GM21367 (cell line): ENCODE measurements around the gene SNED1.
"Not testable (repeated sequence)": the region's sequence is repeated elsewhere in the genome, so short reads cannot be mapped to it uniquely, and the experiment has no call there.

Experiments
- ATAC-seq: cut with Tn5 transposase; IDR thresholded peaks from one replicate; pipeline ENCODE4 v1.9.1; 2021; ENCODE audit not compliant: unreplicated experiment

Gene SNED1

DNA sequence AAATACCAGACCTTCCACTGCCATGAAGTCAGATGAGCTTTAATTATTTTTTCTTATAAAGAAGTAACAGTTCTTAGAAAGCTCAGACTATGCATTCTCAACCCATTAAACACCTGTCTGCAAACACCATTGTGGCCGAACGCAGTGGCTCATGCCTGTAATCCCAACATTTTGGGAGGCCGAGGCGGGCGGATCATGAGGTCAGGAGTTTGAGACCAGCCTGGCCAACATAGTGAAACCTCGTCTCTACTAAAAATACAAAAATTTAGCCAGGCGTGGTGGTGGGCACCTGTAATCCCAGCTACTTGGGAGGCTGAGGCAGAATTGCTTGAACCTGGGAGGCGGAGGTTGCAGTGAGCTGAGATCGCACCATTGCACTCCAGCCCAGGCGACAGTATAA, 106.2 kb downstream of the SNED1 start:
- ATAC-seq, result not testable (repeated sequence)

DNA sequence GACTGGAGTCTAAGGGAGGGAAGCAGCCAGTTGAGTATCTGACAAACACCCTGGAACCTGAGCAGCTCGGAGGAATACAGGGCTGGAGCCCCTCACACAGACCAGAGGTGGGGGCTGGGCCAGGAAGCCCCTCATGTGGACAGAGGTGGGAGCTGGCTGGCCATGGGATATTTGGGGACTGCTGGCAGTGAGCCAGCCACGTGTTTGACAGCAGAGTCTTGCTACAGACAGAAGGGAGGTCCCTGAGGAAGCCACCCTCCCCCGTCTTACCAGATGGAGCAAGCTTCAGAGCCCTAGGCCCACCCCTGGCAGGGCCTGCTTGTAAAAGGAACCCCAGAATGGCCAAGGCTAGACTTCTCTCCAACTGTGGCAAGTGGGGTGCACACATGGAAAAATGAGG, 107.2 kb downstream of the SNED1 start:
- ATAC-seq, result no peak

DNA sequence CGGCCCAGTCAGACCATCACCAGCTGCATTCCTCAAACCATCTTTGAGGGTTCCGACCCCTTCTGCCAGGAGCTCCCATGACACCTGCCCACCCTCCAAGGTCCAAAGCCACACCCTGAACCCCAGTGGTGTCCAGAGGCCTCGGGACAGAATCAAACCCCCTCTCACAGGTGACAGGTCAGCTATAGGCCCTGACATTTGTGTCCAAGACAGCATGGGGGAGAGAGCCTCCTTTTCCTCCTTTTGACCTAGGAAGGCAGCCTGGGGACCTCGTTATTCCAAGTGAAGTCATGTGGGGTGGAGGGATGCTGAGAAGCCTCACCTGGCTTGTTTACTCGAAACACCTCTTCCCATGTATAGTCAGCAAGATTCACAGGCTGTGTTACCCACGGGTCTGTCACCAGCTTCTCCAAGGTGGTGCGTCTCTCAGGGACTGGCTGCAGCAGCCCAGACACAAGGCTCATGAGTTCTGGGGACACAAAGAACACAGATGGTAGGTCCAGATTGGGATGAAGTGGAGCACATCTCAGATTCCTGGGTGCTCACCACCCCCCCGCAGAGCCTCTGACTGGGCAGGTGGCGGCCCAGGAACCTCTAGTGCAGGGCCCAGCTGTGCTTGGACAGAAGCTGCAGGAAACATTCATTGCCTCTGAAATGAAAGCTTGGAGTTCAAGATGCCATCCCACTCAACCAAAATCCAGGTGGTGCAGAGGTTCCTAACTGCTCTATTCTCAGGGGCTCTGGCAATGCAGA, 108.8 kb downstream of the SNED1 start:
- ATAC-seq, result no peak

DNA sequence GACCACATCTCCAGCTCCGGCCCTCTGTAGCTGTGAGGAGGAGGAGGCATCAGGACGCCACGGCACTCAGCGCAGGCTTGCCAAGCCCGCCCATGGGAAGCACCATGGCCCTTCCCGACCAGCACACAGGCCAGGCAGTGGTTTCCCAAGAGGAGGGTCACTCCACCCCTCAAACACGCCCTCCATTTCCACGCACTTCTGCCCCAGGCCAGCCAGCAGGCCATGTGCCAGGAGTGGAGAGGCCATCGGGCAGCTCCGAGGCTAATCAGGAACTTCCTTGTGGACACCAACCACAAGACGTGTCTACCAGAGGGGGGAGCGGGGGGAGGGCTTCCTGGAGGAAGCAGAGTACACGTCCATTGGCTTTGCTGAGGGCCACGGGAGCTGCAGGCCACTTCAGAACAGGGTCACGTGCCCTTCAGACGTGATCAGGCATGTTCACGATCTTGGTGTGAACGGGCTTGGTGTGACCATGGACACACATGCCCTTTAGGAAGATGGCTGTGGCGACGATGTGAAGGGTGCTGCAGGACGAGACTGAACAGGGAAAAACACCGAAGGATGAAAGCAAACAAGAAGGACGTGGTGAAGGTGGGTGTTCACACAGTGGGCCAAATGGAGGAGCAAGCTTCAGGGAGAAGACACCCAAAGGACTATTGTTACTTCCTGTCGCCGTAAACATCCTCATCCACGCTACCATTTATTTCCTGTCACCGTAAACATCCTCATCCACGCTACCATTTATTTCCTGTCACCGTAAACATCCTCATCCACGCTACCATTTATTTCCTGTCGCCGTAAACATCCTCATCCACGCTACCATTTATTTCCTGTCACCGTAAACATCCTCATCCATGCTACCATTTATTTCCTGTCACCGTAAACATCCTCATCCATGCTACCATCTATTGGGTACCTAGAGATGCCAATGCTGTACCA, 110.1 kb downstream of the SNED1 start:
- ATAC-seq, result no peak

DNA sequence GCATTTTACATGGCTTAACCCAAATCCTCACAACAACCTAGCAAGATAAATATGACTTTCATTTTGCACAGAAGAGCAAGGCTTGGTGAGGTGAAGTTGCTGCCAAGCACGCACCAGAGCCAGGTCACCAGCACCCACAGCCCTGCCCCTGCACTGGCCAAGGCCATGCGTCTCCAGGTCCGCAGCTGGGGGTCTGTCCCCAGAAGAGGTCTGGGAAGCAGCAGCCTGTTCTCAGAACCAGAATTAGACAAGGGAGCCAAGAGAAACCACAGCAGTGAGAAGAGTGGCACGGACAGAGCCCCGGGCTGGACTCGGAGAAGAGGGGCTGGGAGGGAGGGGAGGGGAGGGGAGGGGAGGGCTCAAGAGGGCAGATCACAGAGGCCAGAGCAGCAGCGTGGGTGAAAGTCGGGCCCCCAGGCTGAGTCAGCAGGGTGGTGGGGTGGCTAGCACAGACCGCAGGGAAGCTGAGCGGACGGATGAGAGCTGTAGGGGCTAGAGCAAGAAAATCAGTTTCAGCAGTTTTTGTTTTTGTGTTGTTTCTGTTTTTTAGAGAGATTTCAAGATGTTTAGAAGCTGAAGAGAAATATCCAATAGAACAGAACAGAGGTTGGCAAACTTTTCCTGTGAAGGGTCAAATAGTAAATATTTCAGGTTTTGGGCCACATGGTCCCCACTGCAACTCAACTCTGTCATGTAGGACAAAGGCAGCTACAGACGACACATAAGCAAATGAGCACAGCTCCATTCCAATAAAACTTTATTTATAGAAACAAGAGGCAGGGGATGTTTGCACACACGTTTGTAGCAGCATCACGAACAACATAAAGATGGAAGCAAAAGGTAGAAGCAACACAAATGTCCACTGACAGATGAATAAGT, 111.0 kb downstream of the SNED1 start:
- ATAC-seq, result no peak

DNA sequence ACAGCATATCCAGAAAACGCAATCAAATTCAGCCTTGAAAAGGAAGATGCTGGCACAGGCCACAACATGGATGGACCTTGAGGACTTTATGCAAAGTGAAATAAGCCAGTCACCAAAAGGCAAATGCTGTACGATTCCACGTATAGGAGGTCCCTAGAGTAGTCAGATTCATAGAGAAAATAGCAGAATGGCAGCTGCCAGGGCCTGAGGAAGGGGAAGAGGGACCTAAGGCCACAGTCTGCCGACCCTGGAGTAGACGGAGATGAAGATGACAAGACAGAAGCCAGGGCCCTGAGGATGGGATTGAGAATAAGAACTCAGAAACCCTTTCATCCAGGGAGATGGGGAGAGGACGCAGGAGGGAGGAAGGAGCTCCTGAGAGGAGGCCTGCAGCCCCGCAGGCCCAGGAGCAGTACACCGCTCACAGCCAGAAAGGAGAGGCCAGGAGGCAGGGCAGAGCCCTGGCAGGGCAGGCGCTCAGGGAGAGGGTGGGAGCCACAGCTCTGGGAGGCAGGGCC, 111.7 kb downstream of the SNED1 start:
- no peak for ATAC-seq

DNA sequence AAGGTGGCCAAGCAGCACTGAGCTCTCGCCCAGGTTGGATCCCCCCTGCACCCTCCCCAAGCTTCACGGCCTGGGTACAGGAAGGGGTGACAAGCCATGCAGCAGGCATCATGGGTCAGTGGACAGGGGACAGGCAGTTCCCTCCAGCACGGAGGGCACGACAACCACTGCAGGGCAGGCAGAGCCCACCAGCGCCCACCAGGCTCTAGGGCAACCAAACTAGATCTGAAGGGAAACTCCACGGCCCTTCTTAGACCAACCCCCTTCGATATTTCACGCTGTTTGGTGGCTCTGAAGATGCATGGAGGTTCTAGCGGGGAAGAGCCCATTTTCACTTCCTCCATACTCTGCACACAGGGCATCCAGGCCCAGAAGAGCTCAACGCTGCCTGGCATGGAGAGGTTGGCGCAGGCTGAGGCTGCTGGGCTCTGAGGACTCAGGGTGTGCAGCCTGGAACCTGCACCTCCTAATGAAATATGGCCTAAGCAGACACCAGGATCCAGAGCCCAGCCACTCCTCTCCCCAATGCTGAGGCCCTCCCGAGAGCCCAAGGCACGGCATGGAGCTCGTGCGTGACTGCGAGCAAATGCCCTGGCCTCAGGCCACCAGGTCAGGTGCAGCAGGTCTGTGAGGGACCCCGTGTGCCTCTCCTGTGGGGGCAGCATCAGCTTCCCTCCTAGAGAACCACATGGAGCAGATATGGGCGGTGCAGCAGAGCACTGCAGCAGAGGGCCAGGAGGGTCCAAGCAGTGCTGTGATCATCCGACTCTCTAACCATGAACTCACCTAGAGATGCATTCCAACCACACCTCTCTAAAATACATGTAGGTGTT, 112.4 kb downstream of the SNED1 start:
- no peak for ATAC-seq

DNA sequence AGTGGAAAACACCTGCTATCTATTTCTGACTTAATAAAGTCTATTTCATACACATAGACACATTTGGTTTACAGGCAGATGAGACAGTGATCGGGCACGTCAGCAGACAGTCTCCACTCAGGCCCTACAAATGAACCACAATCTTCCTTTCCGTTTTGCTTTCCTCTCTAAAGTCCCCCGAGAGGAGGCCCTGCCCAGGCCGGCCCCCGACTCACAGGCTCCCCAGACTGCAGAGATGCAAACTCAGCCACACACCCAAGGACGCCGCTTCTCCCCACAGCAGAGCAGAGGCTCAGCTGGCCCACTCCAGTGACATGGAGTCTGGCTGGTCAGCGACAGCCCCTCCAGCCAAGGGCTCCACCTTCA, 113.0 kb downstream of the SNED1 start:
- ATAC-seq, result no peak

DNA sequence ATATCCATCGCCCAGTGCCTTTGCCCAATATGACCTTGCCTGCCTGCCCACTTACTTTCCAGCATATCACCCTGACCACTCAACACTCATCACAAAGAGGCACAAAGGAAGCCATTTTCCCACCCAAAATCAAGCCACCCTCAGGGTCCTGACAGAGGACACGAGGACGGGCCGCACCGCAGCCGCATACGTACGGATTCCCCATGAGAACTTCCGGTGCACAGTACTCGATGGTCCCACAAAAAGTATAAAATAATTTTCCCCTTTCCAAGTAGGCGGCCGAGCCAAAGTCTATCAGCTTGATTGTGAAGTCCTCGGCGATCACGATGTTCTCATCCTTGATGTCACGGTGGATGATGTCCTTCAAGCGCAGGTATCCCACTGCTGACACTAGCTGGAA, 113.6 kb downstream of the SNED1 start:
- ATAC-seq, result no peak

DNA sequence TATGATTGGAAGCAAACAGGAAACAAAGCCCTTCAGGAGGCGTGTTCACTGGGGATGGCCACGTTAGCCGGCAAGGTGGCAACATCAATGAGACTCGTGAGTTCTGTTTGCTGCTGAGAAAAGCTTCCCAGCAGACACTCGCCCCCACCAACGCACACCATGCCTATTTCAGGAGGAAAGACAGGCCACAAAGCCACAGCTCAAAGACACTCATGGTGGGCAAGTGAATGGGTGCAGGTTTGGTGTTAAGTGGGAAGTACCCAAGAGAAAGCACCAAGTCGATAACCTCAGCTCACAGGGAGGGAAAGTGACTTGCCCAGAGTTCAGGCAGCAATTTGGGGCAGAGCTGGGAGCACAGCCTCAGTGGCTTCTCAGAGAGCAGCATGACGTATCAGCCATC, 114.2 kb downstream of the SNED1 start:
- no peak for ATAC-seq

DNA sequence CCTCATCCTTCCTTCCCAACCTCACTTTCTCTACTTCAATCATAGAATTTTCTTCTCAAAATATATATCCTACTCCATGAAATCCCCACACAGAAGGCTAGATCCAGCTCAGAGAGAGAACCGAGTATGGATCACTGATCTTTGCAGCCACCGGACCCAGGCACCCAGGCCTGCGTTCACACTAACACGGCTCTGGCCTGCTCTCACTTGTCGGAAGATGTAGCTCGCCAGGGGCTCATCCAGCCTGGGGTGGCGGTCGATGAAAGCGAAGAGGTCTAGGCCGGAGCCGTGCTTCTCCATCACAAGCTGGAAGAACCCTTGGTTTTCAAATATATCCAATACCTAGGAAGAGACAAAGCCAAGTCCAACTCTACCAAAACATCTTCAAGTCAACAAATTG, 116.4 kb downstream of the SNED1 start:
- ATAC-seq, result no peak

DNA sequence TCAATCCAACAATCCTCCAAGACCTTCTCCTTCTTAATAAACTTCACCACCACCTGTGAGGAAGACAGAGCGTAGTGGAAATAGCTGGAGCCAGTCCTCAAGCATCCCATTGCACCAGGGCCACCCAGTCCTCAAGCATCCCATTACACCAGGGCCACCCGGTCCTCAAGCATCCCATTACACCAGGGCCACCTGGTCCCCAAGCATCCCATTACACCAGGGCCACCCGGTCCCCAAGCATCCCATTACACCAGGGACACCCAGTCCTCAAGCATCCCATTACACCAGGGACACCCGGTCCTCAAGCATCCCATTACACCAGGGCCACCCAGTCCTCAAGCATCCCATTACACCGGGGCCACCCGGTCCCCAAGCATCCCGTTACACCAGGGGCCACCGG, 116.9 kb downstream of the SNED1 start:
- ATAC-seq, result no peak

DNA sequence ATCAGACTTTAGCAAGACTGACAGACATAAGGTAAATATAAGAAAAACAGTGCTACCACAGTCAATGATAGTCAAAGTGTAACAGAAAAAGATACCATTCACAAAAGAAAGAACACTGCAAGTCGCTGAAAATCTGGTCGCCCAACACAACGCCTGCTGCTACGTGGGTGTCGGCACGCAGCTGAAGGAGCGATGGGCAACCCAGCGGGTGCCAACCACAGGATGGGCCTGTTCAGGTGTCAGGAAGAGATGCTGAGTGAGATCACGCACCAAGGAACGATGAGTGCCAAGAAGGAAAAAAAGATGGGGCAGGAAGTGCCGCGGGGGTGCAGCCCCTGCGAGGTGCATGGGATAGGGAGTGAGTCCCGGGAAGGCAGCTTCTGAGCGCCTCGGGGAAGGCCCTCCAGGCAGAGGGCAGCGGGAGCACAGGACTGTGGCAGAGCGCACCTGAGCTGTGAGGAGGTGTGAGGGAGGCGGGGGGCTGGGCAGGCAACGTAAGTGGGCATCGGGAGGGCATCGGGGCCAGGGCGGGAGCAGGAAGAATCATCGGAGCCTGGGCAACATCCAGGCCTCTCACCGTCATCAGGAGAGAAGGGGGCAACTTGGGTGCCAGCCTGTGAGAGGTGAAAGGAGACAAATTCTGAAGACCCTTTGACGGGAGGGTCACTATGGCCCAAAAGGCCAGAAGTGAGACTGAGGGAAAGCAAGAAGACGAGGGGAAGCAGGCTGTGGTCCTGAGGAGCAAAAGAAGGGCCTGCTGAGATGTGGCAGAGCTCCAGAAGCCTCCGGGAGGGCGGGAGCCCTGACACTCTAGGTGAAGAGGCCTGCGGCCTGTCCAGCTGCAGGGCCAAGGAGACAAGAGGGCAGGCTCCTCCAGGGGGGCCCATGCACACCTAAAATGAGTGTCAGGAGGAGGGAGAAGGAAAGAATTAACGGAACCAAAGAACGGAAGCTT, 118.5 kb downstream of the SNED1 start:
- no peak for ATAC-seq

DNA sequence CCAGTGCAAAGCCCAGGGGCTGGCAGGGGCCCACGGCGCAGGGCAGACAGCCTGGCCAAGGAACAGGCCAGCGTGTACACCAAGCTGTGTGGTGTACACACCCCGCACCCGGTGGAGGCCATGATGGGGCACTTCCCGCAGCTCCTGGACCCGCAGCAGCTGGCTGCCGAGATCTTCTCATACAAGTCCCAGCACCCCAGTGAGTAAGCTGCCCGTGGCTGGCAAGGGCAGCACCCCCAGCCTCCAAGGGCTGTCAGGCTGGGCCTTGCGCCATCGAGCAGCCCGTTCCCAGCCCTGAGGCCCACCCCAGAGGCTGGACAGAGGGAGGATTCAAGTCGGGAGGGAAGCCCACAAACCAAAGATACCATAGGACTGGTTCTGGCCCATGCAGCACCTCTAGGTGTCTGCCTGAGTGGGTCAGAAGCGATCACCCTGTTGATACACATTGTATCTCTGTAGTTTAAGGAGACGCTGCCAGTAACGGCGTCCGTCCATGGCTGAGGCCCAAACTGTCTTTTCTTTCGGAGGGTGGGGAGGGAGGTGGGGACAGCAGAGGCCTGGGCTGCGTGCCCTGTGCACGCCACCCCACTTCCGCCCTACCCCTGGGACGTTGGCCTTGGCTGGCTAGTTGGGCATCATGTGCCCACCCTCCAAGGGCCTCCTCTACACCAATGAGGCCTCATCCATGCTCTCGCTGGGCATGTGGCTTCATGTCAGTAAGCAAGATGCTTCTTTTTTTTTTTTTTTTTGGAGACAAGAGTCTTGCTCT, 120.5 kb downstream of the SNED1 start:
- no peak for ATAC-seq

DNA sequence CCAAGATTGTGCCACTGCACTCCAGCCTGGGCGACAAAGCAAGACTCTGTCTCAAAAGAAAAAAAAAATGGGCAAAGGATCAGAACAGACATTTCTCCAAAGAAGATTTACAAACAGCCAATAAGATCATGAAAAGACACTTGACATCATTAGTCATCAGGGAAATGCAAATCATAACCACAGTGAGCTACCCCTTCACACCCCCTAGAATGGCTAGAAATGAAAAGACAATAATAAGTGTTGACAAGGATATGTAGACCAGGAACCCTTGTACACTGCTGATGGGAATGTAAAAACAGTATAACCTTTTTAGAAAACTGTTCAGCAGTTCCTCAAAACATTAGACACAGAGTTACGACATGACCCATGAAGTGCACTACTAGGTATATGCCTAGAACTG, 122.0 kb downstream of the SNED1 start:
- ATAC-seq, result no peak

DNA sequence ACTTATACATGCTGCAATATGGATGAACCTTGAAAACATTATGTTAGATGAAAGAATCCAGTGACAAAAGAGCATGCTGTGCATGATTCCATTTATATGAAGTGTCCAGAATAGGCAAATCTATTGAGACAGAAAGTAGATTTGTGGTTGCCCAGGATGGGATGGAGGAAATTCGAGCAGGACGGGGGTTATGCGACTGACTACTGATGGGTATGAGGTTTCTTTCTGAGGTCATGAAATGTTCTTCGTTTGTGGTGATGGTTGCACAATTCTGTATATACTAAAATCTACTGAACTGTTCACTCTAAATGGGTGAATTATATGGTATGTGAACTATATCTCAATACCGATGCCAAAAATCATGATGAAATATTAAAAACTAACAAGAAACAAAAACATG, 122.6 kb downstream of the SNED1 start:
- no peak for ATAC-seq

DNA sequence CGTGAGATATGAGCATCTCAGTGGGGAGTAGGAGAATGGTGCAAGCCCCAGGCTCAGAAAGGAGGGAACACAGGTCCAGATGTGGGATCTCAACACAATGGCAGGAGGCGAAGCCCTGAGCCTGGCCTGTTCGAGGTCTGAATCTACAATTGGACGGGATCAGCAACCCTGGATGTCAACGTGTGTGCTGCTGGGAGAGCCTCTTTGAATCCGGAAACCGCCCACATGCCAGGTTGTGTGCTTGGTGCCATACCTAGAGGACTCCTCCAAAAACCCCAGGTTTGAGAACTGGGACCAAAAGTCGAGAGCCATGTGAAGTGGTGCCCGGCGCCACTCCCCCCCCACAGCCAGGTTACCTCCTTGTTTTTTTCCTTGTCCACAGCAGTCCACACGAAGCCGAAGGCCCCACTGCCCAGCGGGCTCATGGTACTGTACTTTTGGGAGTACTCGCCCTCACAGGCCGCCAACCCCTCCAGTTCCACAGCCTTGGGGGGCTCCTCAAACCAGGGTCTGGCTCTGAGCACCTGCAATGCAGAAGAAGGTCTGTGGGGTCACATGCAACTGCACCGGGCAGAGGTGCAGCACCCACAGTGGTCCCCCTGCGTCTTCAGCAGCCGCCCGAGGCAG, 124.1 kb downstream of the SNED1 start:
- no peak for ATAC-seq
